AML-193 (cell line): ENCODE measurements around the gene ZBTB7A.
"Not testable (repeated sequence)": the region's sequence is repeated elsewhere in the genome, so short reads cannot be mapped to it uniquely, and the experiment has no call there.

Source experiments
- DNase-seq, 2 experiments: peaks; one replicate each; lab custom pipeline; 2025; lab: John Stamatoyannopoulos, UW

The ZBTB7A gene

DNA sequence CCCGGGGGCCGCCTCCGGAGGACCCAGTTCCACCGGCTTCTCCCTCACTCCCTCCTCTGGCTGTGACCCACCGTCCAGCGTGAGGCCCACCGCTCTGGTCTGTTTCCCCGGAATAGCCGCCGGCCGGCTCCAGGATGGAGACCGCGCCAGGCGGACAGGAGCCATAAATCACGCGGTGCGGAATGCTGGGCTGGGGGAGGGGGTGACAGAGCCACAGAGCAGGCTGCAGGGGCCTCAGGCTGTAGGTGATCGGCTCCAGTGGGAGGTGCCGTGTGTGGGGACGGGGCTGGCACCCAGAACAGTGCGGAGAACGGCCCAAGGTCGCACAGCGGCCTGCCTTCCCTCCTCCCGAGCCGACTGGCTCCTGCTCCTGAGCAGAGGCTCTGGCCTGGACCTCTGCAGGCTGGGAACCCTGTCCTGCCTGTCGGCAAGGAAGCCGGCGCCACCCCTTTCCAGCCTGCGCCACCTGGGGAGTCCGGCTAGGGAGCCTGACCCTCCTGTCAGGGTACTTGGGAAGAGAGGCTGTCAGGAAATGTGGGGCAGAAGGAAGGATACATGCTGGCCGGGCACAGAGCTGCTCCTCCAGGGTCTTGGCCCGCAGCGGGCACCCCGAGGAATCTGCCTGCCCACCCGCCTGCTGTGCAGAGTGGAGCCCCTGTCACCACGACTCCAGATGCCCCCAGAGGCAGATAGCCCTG, 50.8 kb downstream of the ZBTB7A start:
- no peak for DNase-seq

DNA sequence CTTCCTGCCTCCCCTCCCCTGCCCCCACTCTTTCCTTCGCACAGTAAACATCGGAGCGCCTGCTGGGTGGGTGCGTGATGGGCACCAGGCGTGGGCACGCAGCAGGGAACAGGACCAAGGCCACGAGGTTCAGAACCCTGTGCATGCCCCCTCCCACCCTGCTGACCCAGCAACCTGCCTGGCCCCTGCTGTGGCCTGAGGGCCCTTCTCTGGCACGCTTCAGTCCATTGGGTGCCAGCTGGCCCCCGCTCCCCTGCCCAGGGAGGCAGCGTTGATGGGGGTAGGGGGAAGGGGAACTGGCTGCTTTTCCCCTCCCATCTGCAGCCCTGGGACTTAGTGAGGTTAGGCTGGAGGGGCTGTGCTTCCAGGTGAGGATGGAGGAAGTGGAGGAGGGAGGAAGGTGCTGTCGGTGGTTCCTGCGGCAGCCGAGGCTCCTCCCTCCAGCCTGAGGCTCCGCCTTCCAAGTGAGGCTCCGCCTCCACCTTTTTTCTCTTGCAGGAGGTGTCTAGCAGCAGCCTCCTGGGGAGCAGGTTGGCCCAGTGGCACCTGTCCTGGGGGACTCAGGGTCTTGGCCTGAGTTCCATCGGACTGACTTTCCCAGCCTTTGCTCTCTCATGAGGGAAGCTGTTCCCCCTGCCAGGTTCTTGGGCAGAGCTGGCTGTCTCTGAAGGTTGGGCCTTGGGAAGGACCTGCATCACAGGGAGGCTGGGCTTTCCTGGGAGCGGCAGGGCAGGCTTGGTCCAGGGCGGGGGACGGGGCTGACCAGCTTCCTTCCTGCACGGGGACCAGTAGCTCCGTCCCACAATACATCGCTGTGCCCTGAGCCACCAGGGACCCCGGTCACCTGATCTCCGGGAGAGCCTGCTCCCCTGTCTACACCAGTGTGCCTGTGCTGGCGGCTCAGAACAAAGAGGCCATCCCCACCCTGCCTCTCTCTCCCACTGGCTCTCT, 51.9 kb downstream of the ZBTB7A start:
- no peak for DNase-seq

DNA sequence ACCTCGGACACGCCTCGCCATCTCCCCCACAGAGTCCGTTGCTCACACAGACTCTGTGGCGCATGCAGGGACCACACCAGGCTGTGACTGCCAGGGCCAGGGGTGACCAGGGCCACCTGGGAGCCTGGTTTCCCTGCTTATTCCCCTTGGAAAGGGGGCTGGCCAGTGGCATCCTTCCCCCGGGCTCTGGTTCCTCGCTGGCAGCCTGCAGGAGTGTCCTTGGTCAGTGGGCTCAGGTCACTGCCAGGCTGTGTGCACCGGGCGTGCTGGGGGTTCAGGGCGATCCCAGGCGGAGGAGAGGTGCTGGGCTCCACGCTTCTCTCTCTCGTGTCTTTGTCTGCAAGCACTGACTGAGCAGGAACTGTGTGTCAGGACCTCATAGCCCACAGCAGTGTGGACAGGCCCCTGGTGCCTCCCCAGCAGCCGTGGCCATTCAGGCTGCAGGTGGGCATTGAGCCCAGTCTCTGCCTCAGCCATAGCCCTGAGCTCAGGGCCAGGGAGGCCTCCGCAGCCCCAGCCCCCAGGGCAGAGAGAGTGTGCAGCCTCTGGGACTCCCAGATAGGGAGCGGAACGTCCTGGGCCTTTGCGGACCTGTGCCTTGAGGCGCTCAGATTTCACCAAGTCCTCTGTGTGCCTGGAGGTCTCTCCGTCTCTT, 52.7 kb downstream of the ZBTB7A start:
- no peak for DNase-seq

DNA sequence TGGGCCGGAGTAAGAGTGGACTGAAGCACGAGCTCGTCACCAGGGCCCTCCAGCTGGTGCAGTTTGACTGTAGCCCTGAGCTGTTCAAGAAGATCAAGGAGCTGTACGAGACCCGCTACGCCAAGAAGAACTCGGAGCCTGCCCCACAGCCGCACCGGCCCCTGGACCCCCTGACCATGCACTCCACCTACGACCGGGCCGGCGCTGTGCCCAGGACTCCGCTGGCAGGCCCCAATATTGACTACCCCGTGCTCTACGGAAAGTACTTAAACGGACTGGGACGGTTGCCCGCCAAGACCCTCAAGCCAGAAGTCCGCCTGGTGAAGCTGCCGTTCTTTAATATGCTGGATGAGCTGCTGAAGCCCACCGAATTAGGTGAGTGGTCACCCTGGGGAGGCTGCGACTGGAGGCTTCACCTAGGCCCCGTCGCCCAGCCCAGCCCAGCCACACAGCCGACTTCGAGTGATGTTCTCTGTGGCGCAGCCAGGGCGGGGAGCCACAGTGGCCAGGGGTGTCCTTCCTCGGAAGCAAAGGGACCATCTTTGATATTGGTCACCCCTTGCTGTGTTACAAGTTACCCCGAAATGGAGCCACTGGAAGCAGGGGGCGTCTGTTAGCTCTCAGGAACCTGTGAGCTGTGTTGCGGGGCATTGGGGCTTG, 53.6 kb downstream of the ZBTB7A start:
- DNase-seq: no peak

DNA sequence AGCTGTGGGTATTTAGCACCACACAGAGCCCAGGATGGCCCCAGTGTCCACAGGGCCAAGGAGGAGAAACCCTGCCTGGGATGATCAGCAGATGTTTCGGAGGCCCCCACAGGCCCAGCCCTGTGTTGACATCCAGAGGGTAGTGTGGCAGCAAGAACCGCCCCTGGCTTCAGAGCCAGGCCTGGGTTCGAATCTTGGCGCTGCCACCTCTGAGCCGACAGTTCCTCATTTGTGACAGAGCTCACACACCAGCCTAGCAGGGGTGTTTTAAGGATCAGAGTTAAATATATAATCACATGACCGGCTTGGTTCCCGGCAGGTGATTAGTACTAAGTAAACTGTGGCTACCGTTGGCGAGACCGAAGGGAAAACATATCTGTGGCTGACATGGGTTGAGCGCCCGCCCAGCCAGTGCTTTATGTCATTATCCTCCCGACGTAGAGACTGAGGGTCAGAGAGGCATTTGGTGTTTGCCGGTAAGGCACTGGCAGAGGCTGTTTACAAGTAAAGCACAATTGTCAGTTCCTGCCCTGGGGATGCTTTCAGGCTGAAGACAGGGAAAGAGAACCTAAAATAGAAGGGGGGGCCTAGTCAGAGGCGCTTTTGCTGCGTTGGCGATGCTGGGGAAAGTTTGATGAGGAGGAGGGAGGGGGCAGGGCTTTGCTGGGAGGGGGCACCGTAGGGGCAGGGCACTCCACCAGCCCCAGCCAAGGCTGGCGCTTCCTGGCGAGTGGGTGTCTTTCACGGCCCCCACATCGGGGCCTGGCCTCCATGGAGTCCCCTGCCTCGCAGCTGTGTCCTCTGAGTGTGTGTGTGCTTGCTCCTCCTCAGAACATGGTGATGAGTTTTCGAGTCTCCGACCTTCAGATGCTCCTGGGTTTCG, 54.4 kb downstream of the ZBTB7A start:
- no peak for DNase-seq

DNA sequence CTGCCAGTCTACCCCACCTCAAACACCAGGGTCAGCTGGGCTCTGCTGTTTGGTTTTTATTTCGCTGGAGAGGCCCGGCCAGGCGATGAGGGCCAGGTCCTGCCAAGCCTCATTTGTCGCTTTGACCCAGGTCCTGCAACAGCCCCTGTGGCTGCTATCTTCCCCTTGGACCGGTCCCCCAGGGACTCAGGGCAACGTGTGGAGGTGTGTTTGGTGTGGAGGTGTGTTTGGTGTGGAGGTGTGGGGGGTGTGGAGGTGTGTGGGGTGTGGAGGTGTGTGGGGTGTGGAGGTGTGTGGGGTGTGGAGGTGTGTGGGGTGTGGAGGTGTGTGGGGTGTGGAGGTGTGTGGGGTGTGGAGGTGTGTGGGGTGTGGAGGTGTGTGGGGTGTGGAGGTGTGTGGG, 55.3 kb downstream of the ZBTB7A start:
- not testable (repeated sequence) for DNase-seq

DNA sequence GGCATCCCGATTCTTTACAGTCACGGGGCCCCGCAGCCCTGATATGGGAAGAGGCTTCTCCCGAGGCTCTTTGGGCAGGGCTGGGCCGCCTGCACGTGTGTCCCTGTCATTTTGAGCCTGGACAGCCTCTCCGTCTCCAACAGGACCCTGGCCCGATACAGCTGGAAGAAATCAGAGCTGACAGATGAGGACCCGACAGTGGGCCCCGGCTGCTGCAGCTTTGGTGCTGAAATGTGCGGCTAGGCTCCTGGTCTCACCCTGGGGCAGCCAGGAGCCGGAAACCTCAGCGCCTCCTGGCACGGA, 55.9 kb downstream of the ZBTB7A start:
- DNase-seq: no peak

DNA sequence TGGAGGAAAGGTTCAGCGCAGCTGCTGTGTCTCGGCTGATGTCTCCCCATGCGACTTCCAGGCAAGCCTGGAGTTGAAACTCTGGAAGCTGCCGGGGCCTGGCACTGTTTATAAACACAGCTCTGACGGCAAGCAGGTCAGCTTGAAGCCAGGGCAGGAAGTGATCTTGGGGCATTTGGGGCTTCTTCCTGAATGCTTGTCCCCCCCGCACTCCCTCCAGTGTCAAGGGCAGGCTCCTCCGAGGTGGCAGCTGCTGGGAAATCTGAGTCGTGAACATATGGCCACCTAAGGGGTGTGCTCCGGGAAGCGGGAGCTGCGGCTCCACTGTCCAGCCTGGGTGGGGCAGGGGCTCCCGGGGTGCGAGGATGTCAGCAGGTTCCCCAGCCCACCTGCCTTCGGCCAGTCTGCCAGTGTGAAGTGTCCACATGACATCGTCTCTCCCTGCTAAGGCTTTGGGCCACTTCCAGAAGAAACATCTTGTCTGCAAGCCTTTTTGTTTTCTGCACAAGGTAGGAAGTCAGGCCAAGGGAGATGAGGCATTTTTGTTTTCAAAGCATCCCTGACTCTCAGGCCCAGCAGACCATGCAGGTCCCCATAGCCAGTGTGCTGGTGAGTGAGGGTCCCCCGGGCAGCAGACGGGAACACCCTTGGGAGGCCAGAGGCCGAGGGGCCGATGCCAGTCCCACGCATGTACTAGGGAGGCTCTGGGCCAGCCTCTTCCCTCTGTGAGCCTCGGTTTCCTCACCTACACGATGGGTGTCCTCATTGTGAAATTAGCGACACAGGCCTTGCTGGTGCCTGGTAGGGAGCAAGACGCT, 56.5 kb downstream of the ZBTB7A start:
- DNase-seq: no peak

DNA sequence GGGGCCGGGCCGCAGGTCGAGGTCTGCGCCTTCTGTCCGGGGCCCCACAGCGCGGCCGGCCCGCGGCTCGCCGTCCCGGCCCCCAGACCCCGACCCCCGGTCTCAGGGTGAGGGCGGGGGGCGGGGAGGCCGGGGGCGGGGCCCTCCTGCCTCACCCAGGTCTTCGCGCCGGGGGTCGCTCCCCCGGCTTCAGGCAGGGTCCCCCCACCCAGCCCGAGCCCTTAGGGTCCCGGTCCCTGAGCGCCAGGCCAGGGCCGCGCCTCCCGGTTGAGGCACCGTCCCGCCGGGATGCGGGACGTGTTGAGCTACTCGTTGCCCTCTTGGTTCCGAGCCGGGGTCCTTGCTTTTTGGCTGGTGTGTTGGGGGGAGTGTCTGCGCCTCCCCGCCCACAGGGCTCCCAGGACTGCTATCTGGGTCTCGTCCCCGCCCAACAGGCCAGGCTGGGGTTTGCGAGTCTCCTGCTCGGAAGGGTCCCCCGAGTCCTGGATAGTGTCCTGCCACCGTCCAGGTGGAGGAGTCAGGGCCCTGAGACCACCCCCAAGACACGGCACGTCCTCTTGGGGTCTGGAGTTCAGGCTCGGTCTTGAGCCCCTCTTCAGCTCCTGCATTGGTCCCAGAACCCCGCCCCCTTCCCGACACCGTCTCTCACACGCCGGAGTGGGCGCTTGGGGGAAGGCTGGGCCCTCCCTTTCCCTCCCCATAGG, 58.7 kb downstream of the ZBTB7A start:
- no peak for DNase-seq

DNA sequence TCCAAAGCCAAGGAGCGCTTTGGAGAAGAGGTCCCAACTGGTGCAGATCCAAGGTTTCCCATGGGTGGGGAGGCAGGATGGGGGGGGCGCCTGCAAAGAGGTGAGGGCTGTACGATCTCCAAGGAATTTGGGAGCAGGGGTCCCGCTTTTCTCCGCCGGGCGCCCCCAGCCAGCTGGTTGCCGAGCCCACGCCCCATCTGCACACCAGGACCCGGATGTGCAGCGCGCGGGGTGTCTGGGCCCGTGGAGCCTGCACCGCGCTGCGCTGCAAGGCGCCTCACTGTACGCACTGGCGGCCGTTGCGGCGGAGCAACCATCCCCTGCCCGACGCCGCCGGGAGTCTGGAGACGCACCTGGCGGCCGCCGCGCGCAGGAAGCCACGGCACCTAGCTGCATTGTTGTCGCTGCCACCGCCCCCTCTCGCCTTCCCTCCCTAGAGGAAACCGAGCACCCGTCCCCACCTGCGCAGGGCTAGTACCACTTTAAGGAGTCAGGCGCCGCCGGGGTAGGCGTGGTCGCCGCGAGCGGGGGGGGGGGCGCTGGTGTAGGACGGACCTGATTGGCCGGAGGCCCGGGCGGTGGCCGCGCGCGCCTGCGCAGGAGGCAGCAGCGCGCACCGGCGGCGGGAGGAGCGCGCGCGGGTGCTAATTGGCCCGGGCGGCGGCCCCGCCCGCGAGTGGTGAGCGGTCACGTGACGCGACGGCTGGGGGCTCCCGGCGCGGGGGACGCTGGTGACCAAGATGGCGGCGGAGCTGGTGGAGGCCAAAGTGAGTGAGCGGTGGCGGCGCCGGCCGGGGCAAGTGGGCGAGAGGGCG, 59.5 kb downstream of the ZBTB7A start, which contains the start of gene PIAS4:
Gene PIAS4, plus strand, starts transcription at position 716 of the 815 bp plus-strand sequence. Its CDS starts 25 bp downstream, at position 741.
- DNase-seq: peak; percentile 79 to 86

DNA sequence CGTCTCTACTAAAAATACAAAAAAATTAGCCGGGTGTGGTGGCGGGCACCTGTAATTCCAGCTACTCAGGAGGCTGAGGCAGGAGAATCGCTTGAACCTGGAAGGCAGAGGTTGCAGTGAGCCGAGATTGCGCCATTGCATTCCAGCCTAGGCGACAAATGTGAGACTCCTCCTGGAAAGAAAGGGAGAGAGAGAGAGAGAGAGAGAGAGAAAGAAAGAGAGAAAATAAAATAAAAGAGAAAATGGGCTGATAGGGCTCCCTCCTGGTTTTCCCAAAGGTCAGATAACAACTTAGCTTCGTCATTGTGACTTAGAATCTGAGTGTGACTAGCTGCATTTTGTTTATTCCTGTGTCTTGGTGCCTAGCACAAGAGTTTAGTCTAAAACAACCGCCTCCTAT, 61.3 kb downstream of the ZBTB7A start:
- DNase-seq: not testable (repeated sequence)

DNA sequence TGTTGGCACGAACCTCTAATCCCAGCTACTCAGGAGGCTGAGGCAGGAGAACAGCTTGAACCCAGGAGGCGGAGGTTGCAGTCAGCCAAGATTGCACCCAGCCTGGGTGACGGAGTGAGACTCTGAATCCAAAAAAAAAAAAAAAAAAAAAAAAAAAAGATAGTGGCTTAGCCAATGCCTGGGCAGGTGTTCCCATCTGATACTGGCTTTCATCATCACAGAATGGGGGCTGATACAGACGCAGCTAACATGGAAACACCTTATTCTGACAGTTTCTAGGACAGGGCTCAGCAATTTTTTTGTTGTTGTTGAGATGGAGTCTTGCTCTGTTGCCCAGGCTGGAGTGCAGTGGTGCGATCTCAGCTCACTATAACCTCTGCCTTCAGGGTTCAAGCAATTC, 65.9 kb downstream of the ZBTB7A start:
- not testable (repeated sequence) for DNase-seq

DNA sequence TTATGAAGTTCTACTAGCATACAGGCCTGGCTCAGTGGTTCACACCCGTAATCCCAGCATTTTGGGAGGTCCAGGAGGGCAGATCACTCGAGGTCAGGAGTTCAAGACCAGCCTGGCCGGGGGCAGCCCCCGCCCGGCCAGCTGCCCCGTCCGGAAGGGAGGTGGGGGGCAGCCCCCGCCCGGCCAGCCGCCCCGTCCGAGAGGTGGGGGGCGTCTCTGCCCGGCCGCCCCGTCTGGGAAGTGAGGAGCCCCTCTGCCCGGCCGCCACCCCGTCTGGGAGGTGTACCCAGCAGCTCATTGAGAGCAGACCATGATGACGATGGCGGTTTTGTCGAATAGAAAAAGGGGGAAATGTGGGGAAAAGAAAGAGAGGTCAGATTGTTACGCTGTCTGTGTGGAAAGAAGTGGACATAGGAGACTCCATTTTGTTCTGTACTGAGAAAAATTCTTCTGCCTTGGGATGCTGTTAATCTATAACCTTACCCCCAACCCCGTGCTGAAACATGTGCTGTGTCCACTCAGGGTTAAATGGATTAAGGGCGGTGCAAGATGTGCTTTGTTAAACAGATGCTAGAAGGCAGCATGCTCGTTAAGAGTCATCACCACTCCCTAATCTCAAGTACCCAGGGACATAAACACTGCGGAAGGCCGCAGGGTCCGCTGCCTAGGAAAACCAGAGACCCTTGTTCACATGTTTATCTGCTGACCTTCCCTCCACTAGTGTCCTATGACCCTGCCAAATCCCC, 67.9 kb downstream of the ZBTB7A start:
- not testable (repeated sequence) for DNase-seq

DNA sequence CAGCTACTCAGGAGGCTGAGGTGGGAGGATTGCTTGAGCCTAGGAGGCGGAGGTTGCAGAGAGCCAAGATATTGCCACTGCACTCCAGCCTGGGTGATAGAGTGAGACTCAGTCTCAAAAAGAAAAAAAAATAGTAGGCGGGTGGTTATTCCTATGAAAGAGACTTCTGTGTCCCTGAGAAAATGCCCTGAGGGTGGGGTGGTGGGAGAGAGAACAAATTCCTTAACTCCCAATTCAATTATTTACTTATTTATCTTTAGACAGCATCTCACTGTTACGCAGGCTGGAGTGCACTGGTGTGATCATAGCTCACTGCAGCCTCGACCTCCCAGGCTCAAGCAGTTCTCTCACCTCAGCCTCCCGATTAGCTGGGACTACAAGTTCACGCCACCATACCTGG, 71.1 kb downstream of the ZBTB7A start:
- DNase-seq: no peak
